Liver (tissue), 3 donors: Measurements from ENCODE around the gene GJA10.

ENCODE experiments used
- CTCF ChIP-seq: fragments of 150-350 bp; IDR thresholded peaks from 2 replicates; pipeline ENCODE4 v1.5.1; 2017; ENCODE audit warnings: improper control_type of control experiment, low read depth, low read length; ENCODE audit not compliant: missing input control
- EGR1 ChIP-seq, 2 donors: IDR thresholded peaks; 2 replicates each; pipeline ENCODE4 v1.6.1; 2016 to 2018; ENCODE audit warnings: antibody characterized with exemption in 2 of 2, low read depth in 2 of 2
- JUND ChIP-seq, 2 donors: IDR thresholded peaks; 2 replicates each; pipeline ENCODE4 v1.6.1; 2016; ENCODE audit warnings: antibody characterized with exemption in 2 of 2
- MAX ChIP-seq: IDR thresholded peaks from 2 replicates; pipeline ENCODE4 v1.6.1; 2016; ENCODE audit warnings: antibody characterized with exemption
- RAD21 ChIP-seq, 2 donors: IDR thresholded peaks; 2 replicates each; pipeline ENCODE4 v1.6.1; 2016; ENCODE audit warnings: antibody characterized with exemption in 2 of 2, mild to moderate bottlenecking in 2 of 2
- REST ChIP-seq: IDR thresholded peaks from 2 replicates; pipeline ENCODE4 v1.6.1; 2016; ENCODE audit warnings: antibody characterized with exemption, mild to moderate bottlenecking
- RXRA ChIP-seq, 2 donors: IDR thresholded peaks; 2 replicates each; pipeline ENCODE4 v1.6.1; 2017 to 2018; ENCODE audit warnings: antibody characterized with exemption in 2 of 2, mild to moderate bottlenecking in 1 of 2
- TAF1 ChIP-seq: conservative IDR thresholded peaks from 2 replicates; pipeline ENCODE4 v1.6.1; 2016; ENCODE audit warnings: antibody characterized with exemption, mild to moderate bottlenecking
- donor health status: healthy.
- donor health status: healthy.

GRCh38 chr6:89925826-89926225, 31.6 kb downstream of the GJA10 start:
- no peak for TF ChIP-seq JUND (IDR thresholded peaks at IDR 0.05)
- TF ChIP-seq TAF1: no peak
- no peak for TF ChIP-seq CTCF
- TF ChIP-seq RXRA (IDR thresholded peaks at IDR 0.05): no peak
- no peak for TF ChIP-seq REST
- no peak for TF ChIP-seq EGR1 (IDR thresholded peaks at IDR 0.05; ENCODE audit: low read depth in 2 of 2)
- TF ChIP-seq RAD21 (IDR thresholded peaks at IDR 0.05): no peak
- TF ChIP-seq MAX: no peak
